Measurements from ENCODE around the gene ZNF616. TPM values are rescaled to one million over a fixed set of nuclear protein-coding genes. Genes with fewer than 3 reads are reported as not detected.

Gene ZNF616
- total RNA-seq, 1 donor from 2014 or later = 10.0 TPM

GRCh38 chr19:52171321-52172169 is 31.8 kb upstream of the ZNF616 start, which contains the start of gene ZNF836:
Gene ZNF836 (minus strand): TSS chr19:52171621. CDS start chr19:52168072, 3,549 bp downstream.
- DNase-seq (ENCODE audit: low read depth) = peak; percentile 71
- no peaks in the 10 kb centered on the region for H3K27me3 ChIP-seq (ENCODE audit: control insufficient read depth, insufficient read depth, low read length)
- peak; percentile 55 for FAIRE-seq
- peak within 1 kb of the TSS; percentile 84 for H3K4me3 ChIP-seq (ENCODE audit: low read depth, low read length)
- TF ChIP-seq CTCF (IDR thresholded peaks at IDR 0.05; ENCODE audit: insufficient read depth, low read length, severe bottlenecking) = no peak
- H3K36me3 ChIP-seq (ENCODE audit: control insufficient read depth, insufficient read depth, low read length) = peaks cover 6% of the 10 kb centered on the region

GRCh38 chr19:52170863-52171320 is 31.2 kb upstream of the ZNF616 start:
- Histone ChIP-seq H3K27me3 (ENCODE audit: control insufficient read depth, insufficient read depth, low read length) (no peaks in the 10 kb centered on the region), H3K36me3 (ENCODE audit: control insufficient read depth, insufficient read depth, low read length) (peaks cover 6% of the 10 kb centered on the region), H3K4me3 (ENCODE audit: low read depth, low read length) (peak overlapping the region; percentile 84)
- FAIRE-seq (no peak), DNase-seq (ENCODE audit: low read depth) (no peak)
- TF ChIP-seq CTCF (IDR thresholded peaks at IDR 0.05; ENCODE audit: insufficient read depth, low read length, severe bottlenecking) = no peak

DNA sequence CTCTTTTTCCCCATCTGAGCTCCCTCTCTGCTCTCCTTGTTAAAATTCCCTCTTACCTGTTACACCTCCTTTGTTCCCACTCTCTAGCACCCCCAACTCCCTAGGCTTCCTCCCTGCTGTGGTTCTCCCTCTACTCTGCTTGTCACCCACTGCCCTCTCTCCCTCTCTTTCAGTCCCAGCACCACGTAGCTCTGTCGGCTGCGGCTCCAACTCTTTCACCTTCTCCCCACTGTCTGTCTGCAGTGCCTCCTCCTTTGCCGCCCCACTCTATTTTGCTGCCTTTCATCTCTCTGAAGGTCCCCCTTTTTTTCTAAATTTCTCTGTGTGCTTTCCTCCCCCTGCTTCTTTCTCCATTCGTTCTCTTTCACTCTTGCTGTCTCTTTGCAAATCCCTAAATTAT is 30.6 kb upstream of the ZNF616 start:
- H3K36me3 ChIP-seq (ENCODE audit: control insufficient read depth, insufficient read depth, low read length) = peaks cover 8% of the 10 kb centered on the region
- DNase-seq (ENCODE audit: low read depth) = no peak
- no peaks in the 10 kb centered on the region for H3K27me3 ChIP-seq (ENCODE audit: control insufficient read depth, insufficient read depth, low read length)
- TF ChIP-seq CTCF (IDR thresholded peaks at IDR 0.05; ENCODE audit: insufficient read depth, low read length, severe bottlenecking) = no peak
- no peak for FAIRE-seq
- peak overlapping the region; percentile 84 for H3K4me3 ChIP-seq (ENCODE audit: low read depth, low read length)

DNA sequence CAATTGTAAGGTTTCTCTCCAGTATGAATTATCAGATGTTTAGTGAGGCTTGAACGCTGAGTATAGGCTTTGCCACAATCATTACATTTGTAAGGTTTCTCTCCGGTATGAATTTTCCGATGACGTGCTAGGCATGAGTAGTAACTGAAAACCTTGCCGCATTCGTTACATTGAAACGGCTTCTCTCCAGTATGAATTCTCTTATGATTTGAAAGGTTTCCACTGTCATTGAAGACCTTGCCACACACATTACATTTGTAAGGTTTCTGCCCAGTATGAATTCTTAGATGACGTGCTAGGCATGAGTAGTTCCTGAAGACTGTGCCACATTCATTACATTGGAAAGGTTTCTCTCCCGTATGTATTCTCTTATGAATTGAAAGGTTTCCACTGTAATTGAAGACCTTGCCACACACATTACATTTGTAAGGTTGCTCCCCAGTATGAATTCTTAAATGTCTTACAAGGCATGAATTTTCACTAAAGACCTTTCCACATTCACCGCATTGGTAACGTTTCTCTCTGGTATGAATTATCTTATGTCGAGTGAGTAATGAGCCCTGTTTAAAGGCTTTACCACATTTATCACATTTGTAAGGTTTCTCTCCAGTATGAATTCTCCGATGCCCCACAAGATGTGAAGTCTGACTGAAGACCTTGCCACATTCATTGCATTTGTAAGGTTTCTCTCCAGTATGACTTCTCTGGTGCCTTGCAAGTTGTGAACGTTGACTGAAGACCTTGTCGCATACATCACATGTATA is 16.0 kb upstream of the ZNF616 start:
- Histone ChIP-seq H3K36me3 (ENCODE audit: control insufficient read depth, insufficient read depth, low read length) (peaks cover 6% of the 10 kb centered on the region), H3K4me3 (ENCODE audit: low read depth, low read length) (no peak overlapping the region), H3K27me3 (ENCODE audit: control insufficient read depth, insufficient read depth, low read length) (no peaks in the 10 kb centered on the region)
- no peak for TF ChIP-seq CTCF (IDR thresholded peaks at IDR 0.05; ENCODE audit: insufficient read depth, low read length, severe bottlenecking)
- DNase-seq (ENCODE audit: low read depth) = no peak
- no peak for FAIRE-seq

DNA sequence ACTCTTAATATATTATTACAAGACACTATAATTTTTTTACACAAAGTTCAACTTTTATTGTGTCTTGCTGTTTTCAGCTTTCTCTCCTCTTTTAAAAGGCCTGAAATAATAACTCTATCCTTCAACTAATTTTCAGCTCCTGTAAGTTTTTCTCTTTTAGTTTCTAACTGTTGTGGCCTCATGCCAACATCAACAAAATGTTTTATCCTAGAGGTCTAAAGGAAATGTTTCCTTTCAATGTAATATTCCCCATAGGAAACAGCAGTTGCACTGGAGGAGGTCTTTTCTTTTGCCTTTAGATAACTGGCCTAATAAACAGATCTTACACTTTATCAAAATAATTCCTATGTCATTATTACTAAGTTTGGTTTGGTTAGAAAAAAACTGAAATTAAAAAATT is 8.5 kb upstream of the ZNF616 start:
- H3K36me3 ChIP-seq (ENCODE audit: control insufficient read depth, insufficient read depth, low read length) = no peaks in the 10 kb centered on the region
- DNase-seq (ENCODE audit: low read depth) (no peak), FAIRE-seq (no peak)
- H3K27me3 ChIP-seq (ENCODE audit: control insufficient read depth, insufficient read depth, low read length) = no peaks in the 10 kb centered on the region
- no peak for TF ChIP-seq CTCF (IDR thresholded peaks at IDR 0.05; ENCODE audit: insufficient read depth, low read length, severe bottlenecking)
- no peak overlapping the region for H3K4me3 ChIP-seq (ENCODE audit: low read depth, low read length)
